HG03280 (cell line): ENCODE measurements around the gene LRP10.

Source experiments
- ATAC-seq: cut with Tn5 transposase; IDR thresholded peaks from one replicate; pipeline ENCODE4 v1.9.1; 2021; ENCODE audit warnings: mild to moderate bottlenecking, moderate library complexity; ENCODE audit not compliant: unreplicated experiment

LRP10 gene

DNA sequence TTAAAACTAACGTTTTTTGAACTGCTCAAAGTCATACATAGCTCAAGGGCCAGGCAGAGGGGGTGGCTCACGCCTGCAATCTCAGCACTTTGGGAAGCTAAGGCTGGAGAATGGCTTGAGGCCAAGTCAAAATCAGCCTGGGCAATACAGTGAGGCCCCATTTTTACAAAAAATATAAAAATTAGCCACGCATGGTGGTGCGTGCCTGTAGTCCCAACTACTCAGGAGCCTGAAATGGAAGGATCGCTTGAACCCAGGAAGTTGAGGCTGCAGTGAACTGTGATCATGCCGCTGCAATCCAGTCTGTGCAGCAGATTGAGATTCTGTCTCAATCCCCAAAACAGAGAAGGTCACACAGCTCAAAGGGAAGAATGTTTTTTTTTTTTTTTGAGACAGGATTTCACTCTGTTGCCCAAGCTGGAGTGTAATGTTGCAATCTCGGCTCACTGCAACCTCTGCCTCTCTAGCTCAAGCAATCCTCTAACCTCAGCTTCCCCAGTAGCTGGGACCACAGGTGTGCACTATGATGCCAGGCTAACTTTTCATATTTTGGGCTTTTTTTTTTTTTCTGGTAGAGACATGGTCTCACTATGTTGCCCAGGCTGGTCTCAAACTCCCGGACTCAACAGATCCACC is 44.5 kb downstream of the LRP10 start:
- ATAC-seq = no peak

DNA sequence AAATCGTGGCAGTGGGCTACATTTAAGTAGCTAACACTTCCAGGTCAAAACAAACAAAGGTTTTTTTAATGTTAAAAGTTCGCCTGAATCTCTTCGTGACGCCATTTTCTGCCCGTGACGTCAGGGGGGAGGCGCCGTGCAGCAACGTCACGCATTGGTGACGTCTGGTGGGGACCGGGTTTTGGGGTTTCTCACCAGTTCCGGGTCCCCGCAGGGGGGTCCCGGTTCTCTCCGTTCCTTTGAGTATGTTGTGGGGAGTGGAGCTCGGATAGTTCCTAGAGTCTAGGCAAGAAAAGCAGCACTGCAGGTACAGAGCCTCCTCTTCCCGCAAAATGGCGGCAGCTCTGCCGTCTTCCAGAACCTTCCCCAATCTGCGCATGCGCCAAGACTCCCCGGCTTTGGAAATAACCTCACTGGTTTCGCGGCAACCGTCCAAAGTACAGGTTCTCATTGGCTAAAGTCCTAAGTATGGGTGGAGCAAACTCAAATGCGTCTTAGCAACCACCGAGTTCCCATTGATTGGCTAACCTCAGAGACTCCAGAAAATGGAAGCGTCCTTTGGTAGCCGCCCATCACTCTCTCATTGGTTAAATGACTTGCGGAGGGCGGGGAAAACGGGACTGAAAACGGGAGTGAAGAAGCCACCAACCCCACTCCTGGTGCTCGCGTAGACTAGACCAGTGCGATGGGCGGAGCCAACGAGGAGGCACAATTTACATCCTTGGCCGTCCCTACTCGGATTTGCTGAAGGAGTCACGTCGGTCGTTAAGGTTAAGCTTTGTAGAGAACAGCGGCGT is 47.5 kb downstream of the LRP10 start, which contains the start of gene RBM23:
TSS of gene RBM23 (minus strand) at position 346 of the 797 bp plus-strand sequence.
- ATAC-seq = peak; percentile 84

- peak; percentile 6 for ATAC-seq
Measured at GRCh38 chr14:22919601-22919921, 48.0 kb downstream of the LRP10 start.

DNA sequence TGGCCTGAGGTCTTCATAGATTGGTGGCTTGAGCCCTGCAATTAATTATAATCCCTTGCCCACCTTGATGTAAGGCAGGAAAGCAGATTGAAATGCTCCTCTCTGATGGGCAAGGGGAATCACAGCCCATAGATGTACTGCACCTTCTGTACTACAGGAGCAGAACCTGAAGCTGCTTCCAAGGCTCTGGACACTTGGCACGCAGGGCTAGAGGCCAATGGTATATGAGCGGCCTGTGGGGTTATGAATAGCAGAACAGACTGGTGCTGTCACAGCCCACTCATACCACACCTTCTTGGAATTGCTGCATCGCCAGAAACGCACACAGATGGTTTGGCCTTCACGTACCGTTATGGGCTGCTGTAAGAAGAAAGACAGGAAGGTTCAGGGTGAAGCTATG is 49.2 kb downstream of the LRP10 start:
- ATAC-seq = no peak

GRCh38 chr14:22922294-22922693 is 50.8 kb downstream of the LRP10 start:
- ATAC-seq = no peak

GRCh38 chr14:22923746-22924145 is 52.2 kb downstream of the LRP10 start:
- ATAC-seq = no peak

DNA sequence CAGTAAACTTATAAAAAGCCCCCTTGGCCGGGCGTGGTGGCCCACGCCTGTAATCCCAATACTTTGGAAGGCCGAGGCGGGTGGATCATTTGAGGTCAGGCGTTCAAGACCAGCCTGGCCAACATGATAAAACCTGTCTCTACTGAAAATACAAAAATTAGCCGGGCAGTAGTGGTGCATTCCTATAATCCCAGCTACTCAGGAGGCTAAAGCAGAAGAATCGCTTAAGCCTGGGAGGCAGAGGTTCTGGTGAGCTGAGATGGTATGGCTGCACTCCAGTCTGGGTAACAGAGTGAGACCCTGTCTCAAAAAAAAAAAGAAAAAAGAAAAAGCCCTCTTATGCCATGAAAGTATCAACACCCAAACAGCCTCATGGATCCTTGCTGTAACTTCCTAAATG is 54.0 kb downstream of the LRP10 start:
- no peak for ATAC-seq

DNA sequence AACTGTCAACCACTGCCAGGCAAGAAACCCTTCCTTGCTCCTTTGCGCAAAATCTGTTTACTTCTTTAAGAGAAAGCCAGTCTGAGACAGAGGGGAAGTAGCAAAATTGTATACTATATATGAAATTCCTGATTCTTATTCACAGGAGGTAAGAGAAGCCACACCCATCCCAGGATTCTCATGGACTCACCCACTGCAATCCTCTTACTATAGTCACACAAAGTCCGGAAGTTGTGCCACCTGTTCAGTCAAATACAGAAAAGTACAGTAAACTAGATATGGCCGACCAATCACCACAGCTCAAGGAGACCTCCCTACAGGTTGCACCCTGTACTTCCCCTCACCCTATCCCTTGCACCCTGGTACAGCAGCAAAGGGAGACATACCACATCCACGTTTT is 54.8 kb downstream of the LRP10 start:
- ATAC-seq = no peak

GRCh38 chr14:22928237-22929103 is 56.9 kb downstream of the LRP10 start:
- ATAC-seq = no peak

- peak; percentile 86 for ATAC-seq
Measured at GRCh38 chr14:22929104-22929960, 57.8 kb downstream of the LRP10 start, which contains the start of gene PRMT5. PRMT5 (minus strand) TSS chr14:22929376; CDS start chr14:22929361, 15 bp downstream.

GRCh38 chr14:22929961-22930364 is 58.4 kb downstream of the LRP10 start:
- no peak for ATAC-seq
